H9 (cell line): Measurements from ENCODE around the gene DKK1. TPM values are rescaled to one million over a fixed set of nuclear protein-coding genes. Genes with fewer than 3 reads are reported as not detected.

Experiments
- DNase-seq: peaks from one replicate; pipeline ENCODE4 v3.0.0-alpha.2; 2017
- H2AFZ ChIP-seq: one replicate; pipeline ENCODE4 v1.6.1; 2013; ENCODE audit warnings: mild to moderate bottlenecking, low read length, control low read depth, moderate library complexity
- H2AK5ac ChIP-seq: 2 replicates; pipeline ENCODE4 v1.6.1; 2013; ENCODE audit warnings: low read length, control low read depth, mixed read lengths; ENCODE audit not compliant: insufficient read length
- H2BK120ac ChIP-seq: one replicate; pipeline ENCODE4 v1.6.1; 2013; ENCODE audit warnings: low read depth, mild to moderate bottlenecking, low read length, control low read depth, inconsistent platforms; ENCODE audit not compliant: poor library complexity, severe bottlenecking
- H2BK12ac ChIP-seq: 2 replicates; pipeline ENCODE4 v1.6.1; 2013; ENCODE audit warnings: low read length, control low read depth, mixed read lengths, low read depth; ENCODE audit not compliant: insufficient read length
- H2BK15ac ChIP-seq: 2 replicates; pipeline ENCODE4 v1.6.1; 2013; ENCODE audit warnings: low read depth, low read length, control low read depth
- H2BK20ac ChIP-seq: one replicate; pipeline ENCODE4 v1.6.1; 2013; ENCODE audit warnings: low read depth, mild to moderate bottlenecking, low read length, control low read depth, inconsistent platforms; ENCODE audit not compliant: poor library complexity, severe bottlenecking
- H2BK5ac ChIP-seq: 2 replicates; pipeline ENCODE4 v1.6.1; 2013; ENCODE audit warnings: low read length, control low read depth, mixed read lengths; ENCODE audit not compliant: insufficient read length
- H3K14ac ChIP-seq: 2 replicates; pipeline ENCODE4 v1.6.1; 2013; ENCODE audit warnings: low read length, control low read depth; ENCODE audit not compliant: insufficient read depth
- H3K18ac ChIP-seq: 2 replicates; pipeline ENCODE4 v1.6.1; 2013; ENCODE audit warnings: low read depth, mild to moderate bottlenecking, mixed read lengths, low read length, control low read depth; ENCODE audit not compliant: insufficient read length
- H3K23ac ChIP-seq: 2 replicates; pipeline ENCODE4 v1.6.1; 2013; ENCODE audit warnings: low read length, control low read depth, mixed read lengths, low read depth; ENCODE audit not compliant: insufficient read length
- H3K23me2 ChIP-seq: 2 replicates; pipeline ENCODE4 v1.6.1; 2013; ENCODE audit warnings: low read depth, mild to moderate bottlenecking, mixed read lengths, low read length, control low read depth; ENCODE audit not compliant: insufficient read length, poor library complexity, severe bottlenecking
- H3K27ac ChIP-seq: 2 replicates; pipeline ENCODE4 v1.5.1; 2013; ENCODE audit warnings: low read length, control low read depth, mixed read lengths, low read depth; ENCODE audit not compliant: insufficient read length
- H3K27me3 ChIP-seq: 2 replicates; pipeline ENCODE4 v1.6.1; 2013; ENCODE audit warnings: low read length, control low read depth, inconsistent platforms; ENCODE audit not compliant: insufficient read depth
- H3K4ac ChIP-seq: 2 replicates; pipeline ENCODE4 v1.6.1; 2013; ENCODE audit warnings: low read depth, mild to moderate bottlenecking, control low read depth, inconsistent platforms, low read length, moderate library complexity
- H3K4me1 ChIP-seq: 2 replicates; pipeline ENCODE4 v1.6.1; 2013; ENCODE audit warnings: low read length, control low read depth, inconsistent platforms; ENCODE audit not compliant: insufficient read depth
- H3K4me2 ChIP-seq: 2 replicates; pipeline ENCODE4 v1.6.1; 2013; ENCODE audit warnings: low read length, control low read depth, mixed read lengths; ENCODE audit not compliant: insufficient read length, insufficient read depth
- H3K56ac ChIP-seq: 2 replicates; pipeline ENCODE4 v1.6.1; 2013; ENCODE audit warnings: low read depth, mild to moderate bottlenecking, mixed read lengths, low read length, control low read depth; ENCODE audit not compliant: insufficient read length
- H3K79me1 ChIP-seq: 2 replicates; pipeline ENCODE4 v1.6.1; 2013; ENCODE audit warnings: low read depth, mild to moderate bottlenecking, moderate library complexity, low read length, control low read depth, inconsistent platforms; ENCODE audit not compliant: insufficient read depth, poor library complexity, severe bottlenecking
- H3K79me2 ChIP-seq: 2 replicates; pipeline ENCODE4 v1.6.1; 2013; ENCODE audit warnings: low read length, control low read depth, inconsistent platforms; ENCODE audit not compliant: insufficient read depth
- H3K9ac ChIP-seq: 2 replicates; pipeline ENCODE4 v1.6.1; 2013; ENCODE audit warnings: low read length, control low read depth, mixed read lengths; ENCODE audit not compliant: insufficient read length; ENCODE audit errors: extremely low read depth
- H3K9me3 ChIP-seq: one replicate; pipeline ENCODE4 v1.6.1; 2013; ENCODE audit warnings: low read depth, low read length, inconsistent platforms; ENCODE audit not compliant: control insufficient read depth
- H3T11ph ChIP-seq: one replicate; pipeline ENCODE4 v1.6.1; 2013; ENCODE audit warnings: mild to moderate bottlenecking, low read length, control low read depth, inconsistent platforms
- H4K20me1 ChIP-seq: one replicate; pipeline ENCODE4 v1.6.1; 2013; ENCODE audit not compliant: control insufficient read depth, insufficient read length, insufficient read depth
- H4K5ac ChIP-seq: 2 replicates; pipeline ENCODE4 v1.6.1; 2013; ENCODE audit warnings: low read depth, mild to moderate bottlenecking, mixed read lengths, low read length, control low read depth; ENCODE audit not compliant: insufficient read length
- H4K8ac ChIP-seq: replicated peaks from 2 replicates; pipeline ENCODE4 v1.6.1; 2013; ENCODE audit warnings: low read length, control low read depth, mixed read lengths, low read depth; ENCODE audit not compliant: insufficient read length
- H4K91ac ChIP-seq: 2 replicates; pipeline ENCODE4 v1.6.1; 2013; ENCODE audit warnings: low read depth, mild to moderate bottlenecking, moderate library complexity, mixed read lengths, low read length, control low read depth; ENCODE audit not compliant: insufficient read length
- H3K27ac Mint-ChIP-seq, 3 experiments: 2 replicates in 2 of 3; 3 replicates in 1 of 3; pipeline ENCODE4 v1.8.0; 2020 to 2021; ENCODE audit warnings: mixed read lengths in 3 of 3, mild to moderate bottlenecking in 1 of 3, moderate library complexity in 1 of 3
- H3K27me3 Mint-ChIP-seq: 2 replicates; pipeline ENCODE4 v1.8.0; 2021; ENCODE audit warnings: low read depth, mild to moderate bottlenecking, moderate library complexity, mixed read lengths
- H3K36me3 Mint-ChIP-seq, 3 experiments: 2 replicates in 2 of 3; 3 replicates in 1 of 3; pipeline ENCODE4 v1.8.0; 2020 to 2021; ENCODE audit warnings: low read depth in 3 of 3, mixed read lengths in 3 of 3; ENCODE audit not compliant: insufficient read depth in 1 of 3
- H3K4me1 Mint-ChIP-seq, 2 experiments: 2 replicates each; pipeline ENCODE4 v1.8.0; 2020; ENCODE audit warnings: mixed read lengths in 2 of 2
- H3K4me3 Mint-ChIP-seq, 2 experiments: 2 replicates in 1 of 2; 3 replicates in 1 of 2; pipeline ENCODE4 v1.8.0; 2020 to 2021; ENCODE audit warnings: mild to moderate bottlenecking in 2 of 2, mixed read lengths in 2 of 2, moderate library complexity in 1 of 2
- H3K9me3 Mint-ChIP-seq, 2 experiments: 2 replicates in 1 of 2; 3 replicates in 1 of 2; pipeline ENCODE4 v1.8.0; 2020; ENCODE audit warnings: mild to moderate bottlenecking in 2 of 2, mixed read lengths in 2 of 2, moderate library complexity in 1 of 2
- CTCF ChIP-seq: fragments of 200-600 bp; sonication (generic); conservative IDR thresholded peaks from 3 replicates; pipeline ENCODE4 v1.8.0; 2021; ENCODE audit warnings: antibody characterized with exemption, mild to moderate bottlenecking
- WGBS: extraction: QIAGEN DNeasy Blood & Tissue Kit; methylation state at CpG from one replicate; pipeline ENCODE4 v1.1.7; 2013; ENCODE audit warnings: missing lambda C conversion rate, low lambda C conversion rate, mixed read lengths; ENCODE audit not compliant: insufficient read length; ENCODE audit errors: extremely low coverage; 5-methylcytosine and 5-hydroxymethylcytosine counted together
- total RNA-seq: library from RNA; stranded (reverse); gene quantifications from 2 replicates; pipeline ENCODE4 v1.2.1, GENCODE V29; 2021

DKK1 gene
- total RNA-seq, 1 experiment from 2014 or later, result 1.1 TPM

GRCh38 chr10:52353205-52353604 is 39.1 kb downstream of the DKK1 start:
- no peak overlapping the region for H2BK5ac ChIP-seq
- no peak overlapping the region for H2AK5ac ChIP-seq
- H3K14ac ChIP-seq, result no peak overlapping the region
- H4K5ac ChIP-seq, result no peak overlapping the region
- no peak for TF ChIP-seq CTCF
- no peaks in the 10 kb centered on the region for H3K79me2 ChIP-seq
- no peaks in the 10 kb centered on the region for H4K20me1 ChIP-seq
- H3K4me1 Mint-ChIP-seq, result no peaks in the 10 kb centered on the region; a peak in 1 of 4 replicates
- no peak overlapping the region for H3K27ac ChIP-seq
- H3K4ac ChIP-seq, result no peak overlapping the region
- no peak overlapping the region for H3K4me2 ChIP-seq
- H3K56ac ChIP-seq, result no peak overlapping the region
- H3K9ac ChIP-seq, result no peak overlapping the region
- H4K8ac ChIP-seq, result no peak overlapping the region
- H3K23me2 ChIP-seq, result no peaks in the 10 kb centered on the region
- H3K27ac Mint-ChIP-seq, result no peak overlapping the region
- H3K23ac ChIP-seq, result no peak overlapping the region
- no peaks in the 10 kb centered on the region for H3K4me1 ChIP-seq
- DNase-seq, result no peak
- no peak overlapping the region for H2BK12ac ChIP-seq
- no peak overlapping the region for H4K91ac ChIP-seq
- H2AFZ ChIP-seq, result no peak overlapping the region
- no CpG with 5 or more reads among the region's 2 CpGs for WGBS
- H3K27me3 ChIP-seq, result no peaks in the 10 kb centered on the region
- no peak overlapping the region for H3T11ph ChIP-seq
- H3K4me3 Mint-ChIP-seq, result no peak overlapping the region
- no peaks in the 10 kb centered on the region for H3K27me3 Mint-ChIP-seq
- no peaks in the 10 kb centered on the region for H3K9me3 Mint-ChIP-seq
- no peak overlapping the region for H2BK20ac ChIP-seq
- H3K79me1 ChIP-seq, result no peaks in the 10 kb centered on the region
- H2BK120ac ChIP-seq, result no peak overlapping the region
- H3K9me3 ChIP-seq, result no peaks in the 10 kb centered on the region
- no peak overlapping the region for H3K18ac ChIP-seq
- H3K36me3 Mint-ChIP-seq, result no peaks in the 10 kb centered on the region
- H2BK15ac ChIP-seq, result no peak overlapping the region
